NCI-H226 (cell line): ENCODE data around the gene NUP93.
"Not testable (repeated sequence)": the region's sequence is repeated elsewhere in the genome, so short reads cannot be mapped to it uniquely, and the experiment has no call there.

Source experiments
- DNase-seq: peaks from one replicate; pipeline ENCODE4 v3.0.0-alpha.2; 2015

Gene NUP93

DNA sequence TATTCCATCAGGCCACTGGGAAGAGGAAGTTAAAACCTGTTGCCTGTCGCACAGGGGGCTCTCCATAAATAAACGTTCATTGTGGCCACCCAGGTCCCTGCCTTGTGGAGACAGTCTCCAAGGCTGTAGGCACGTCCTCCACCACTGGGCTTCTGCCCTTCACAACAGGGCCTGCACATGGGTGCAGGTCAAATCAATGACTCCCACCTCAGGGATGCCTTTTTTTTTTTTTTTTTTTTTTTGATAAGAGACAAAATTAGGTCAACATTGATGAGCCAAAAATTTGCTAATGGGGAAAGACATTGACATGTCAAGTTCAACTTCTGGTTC is 122.4 kb downstream of the NUP93 start:
- DNase-seq, result no peak

DNA sequence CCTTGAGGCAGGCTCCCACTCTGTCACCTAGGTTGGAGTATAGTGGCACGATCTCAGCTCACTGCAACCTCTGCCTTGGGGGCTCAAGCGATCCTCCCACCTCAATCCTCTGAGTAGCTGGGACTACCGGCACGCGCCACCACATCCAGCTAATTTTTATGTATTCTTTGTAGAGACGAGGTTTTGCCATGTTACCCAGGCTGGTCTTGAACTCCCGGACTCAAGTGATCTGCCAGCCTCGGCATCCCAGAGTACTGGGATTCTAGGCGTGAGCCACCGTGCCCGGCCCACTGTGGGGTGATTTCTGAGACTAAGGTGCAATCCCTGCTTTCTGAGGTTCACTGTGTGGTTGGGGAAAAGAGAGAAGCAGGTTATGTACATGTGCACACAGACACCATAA is 123.0 kb downstream of the NUP93 start:
- no peak for DNase-seq

DNA sequence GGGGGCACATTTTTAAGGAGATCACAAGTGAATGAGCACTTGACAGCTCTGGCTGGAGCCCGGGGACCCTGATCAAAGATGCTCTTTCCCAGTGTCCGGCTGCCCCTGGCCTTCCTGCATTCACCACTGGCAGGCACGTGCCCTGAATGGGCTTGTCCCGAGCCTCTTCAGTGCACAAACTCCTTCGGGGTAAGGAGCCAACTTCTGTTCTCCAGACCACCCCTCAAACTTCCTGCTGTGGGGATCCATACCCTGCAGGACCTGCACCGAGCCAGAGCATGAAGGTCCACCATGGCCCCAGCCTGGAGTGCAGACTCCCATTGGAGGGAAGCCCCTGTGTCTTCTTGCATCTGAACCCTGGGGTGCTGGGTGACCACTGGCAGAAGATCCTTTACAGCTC is 125.3 kb downstream of the NUP93 start:
- no peak for DNase-seq

DNA sequence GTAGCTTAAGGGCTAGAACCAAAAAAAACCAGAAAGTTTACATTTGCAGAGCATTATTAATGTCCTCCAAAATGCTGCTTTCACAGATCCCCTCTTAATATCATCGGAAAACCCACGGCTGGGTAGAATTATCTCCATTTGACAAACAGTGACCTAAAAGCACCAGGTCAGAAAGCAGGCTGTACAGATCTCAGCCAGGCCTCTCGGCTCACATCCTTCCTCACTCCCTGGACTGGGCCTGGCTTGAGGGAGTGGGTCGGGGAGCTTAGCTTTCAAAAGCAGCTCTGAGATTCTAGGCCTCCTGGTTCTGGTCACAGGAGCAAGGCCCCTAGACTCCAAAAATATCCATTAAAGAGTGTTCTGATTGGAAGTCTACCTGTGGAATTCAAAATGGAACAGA is 126.0 kb downstream of the NUP93 start:
- no peak for DNase-seq

DNA sequence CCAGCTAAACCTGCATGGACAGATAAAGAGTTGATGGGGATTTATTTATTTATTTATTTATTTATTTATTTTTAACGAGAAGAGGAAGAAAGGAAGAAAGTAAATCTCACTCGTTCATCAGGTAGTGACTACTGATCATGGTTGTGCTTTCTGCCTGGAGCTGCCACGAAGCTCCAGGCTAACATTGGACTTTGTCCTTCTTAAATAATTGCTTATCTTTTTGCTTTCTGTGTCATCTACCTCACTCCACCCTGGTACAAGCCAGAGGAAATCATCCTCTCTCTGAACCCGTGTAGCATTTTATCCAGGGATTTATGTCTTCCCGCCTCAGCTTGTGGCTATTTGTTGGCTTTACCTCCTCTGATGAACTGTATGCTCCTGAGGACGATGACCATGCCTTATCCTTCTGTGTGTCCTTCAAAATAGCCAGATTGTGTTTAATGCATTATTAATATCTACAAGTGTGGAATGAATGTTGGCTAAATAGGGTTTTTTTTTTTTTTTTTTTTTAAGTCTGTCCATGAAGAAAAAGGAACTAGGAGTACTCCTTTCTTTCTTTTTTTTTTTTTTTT is 127.0 kb downstream of the NUP93 start:
- DNase-seq, result no peak

DNA sequence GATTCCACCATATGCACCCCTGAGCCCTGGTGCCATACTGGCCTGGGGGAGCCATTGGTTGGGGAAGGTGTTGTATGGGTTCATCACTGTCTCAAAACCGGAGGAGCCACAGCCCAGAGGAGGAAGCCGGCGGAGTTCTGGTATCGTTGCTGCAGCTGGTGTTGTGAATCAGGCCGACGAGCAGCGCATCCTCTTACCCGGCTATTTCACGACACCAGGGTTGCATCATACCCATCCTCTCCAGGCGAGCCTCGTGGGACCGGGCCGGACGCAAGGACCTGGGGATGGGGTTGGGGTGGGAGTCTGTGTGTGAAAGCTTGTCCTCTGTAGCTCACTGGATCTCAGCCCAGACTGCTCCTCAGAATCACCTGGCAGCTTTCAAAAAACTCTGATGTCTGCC is 128.4 kb downstream of the NUP93 start:
- DNase-seq, result no peak

DNA sequence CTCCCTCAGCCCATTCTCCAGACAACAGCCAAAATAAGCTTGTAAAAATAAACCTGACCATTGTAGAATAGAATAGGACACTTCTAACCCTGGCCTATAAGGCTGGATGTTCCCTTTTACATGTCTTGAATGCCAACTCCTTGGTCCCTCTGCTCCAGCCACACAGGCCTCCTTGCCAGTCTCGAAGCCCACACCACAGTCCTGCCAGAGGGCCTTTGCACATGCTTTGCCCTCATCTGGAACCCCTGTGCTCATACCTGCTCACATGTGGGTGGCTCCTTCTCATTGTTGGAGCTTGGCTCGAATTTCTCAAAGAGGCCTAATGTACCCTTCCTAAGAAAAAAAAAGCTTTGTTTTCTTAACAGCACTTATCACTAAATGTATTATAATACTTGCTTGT is 129.7 kb downstream of the NUP93 start:
- no peak for DNase-seq

DNA sequence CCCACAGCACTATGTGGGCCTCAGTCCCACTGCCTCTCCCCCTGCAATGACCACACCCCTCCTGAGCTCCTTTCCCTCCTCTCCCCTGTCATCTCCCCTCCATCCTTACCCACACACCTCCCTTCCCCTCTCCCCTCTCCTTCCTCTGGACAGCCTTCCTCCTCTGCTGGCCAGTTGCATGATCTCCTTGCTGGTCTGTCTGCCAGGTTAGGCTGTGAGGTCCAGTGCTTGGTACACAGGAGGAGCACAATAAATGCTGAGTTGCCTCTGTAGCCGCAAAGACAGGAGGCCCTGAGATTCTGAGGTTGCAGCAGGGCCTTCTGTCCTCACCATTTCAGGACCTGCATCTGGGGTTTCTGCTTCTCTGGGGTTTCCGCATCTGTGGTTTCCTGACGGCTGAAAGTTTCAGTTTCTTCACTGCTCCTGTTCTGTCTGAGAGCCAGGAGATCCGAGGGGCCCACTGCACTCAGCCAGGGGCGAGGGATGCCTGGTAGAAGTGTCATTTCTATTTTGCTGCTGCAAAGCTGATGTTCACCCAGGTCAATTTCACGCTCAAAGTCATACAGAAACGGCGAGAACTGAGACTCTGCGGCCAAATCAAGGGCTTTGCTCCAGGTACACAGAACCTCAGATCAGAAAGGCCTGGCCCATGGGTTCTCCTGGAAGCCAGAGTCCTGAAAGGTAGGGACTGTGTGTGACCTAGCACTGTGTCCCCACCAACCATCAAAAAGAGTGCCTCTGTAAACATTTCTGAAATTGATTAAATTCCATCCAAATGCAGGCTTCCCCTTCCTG is 130.5 kb downstream of the NUP93 start:
- no peak for DNase-seq

DNA sequence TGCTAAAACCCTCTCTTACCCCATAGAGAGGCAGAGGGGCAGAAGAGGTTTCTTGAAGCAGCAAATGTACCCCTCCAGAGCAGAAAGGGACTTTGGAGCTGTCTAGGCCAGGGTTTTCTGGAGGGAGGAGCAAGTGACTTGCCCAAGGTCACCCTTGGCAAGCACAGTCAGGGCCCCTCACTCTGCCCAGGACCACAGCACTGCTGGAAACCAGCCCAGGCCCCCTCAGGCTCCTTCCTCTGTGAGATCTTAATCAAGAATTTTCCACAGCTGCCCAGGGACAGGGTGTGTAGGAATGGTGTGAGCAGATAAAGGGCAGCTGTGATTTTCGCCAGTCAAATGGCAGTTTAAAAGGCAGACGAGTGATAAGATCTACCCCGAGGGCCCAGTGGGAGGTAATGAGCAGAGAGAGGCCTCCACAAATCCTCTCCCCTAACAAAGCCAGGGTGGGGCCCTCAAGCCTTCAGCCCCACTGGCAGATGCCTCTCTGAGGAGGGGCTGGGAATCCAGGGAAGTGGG is 131.2 kb downstream of the NUP93 start:
- no peak for DNase-seq

DNA sequence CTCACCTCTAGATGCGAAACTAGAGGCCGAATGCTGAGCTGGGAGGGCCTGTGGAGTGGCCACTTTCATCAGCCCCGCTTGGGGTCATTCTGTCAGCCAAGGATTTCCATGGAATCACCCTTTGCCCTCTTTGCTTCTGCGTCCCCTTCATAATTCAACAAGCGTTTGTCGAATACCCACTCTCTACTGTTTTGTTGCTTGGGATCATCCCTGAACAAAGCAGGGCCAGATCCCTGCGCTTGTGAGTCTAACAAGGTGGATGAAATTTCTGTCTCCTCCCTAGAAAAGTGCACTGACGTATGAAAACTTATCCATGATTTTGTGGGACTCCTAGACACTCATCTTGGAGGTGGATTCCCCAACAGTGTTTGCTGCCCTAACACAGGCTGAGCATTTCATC is 131.8 kb downstream of the NUP93 start:
- no peak for DNase-seq

DNA sequence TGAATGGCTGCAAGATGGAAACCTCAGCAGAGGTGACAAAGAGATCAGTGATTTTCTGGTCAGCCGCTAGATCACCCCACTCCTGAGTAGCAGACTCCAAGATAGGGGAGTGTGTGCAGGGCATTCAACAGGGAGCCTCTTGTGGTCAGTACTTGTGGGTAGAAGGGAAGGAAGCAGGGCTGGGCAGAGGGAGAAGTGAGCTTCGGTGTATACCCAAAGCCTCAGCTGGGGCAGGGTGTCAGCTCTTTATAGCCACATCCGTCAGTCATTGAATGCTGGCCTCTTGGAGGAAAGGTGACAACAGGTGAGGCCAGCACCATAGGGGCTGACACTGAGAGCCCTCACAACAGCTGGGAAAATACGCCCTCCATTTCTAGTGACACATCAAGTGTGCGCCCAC is 132.8 kb downstream of the NUP93 start:
- DNase-seq, result no peak

DNA sequence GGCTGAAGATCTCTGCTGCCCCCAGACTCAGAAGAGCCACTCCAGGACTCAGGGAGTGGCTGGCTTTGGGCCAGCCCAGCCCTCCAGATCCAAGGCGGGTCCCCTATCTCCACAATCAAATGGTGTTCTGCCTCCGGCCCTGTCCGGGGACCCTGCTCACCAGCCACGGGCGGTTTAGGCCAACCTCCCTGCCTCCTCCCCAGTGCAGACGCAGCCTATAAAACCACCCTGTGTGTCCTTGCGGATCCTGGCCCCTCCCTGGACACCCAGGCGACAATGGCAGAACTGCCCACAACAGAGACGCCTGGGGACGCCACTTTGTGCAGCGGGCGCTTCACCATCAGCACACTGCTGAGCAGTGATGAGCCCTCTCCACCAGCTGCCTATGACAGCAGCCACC is 135.0 kb downstream of the NUP93 start, which contains the start of gene SLC12A3:
SLC12A3 (plus strand) TSS at position 248 of the 400 bp plus-strand sequence; CDS start at position 277, 29 bp downstream.
- no peak for DNase-seq

DNA sequence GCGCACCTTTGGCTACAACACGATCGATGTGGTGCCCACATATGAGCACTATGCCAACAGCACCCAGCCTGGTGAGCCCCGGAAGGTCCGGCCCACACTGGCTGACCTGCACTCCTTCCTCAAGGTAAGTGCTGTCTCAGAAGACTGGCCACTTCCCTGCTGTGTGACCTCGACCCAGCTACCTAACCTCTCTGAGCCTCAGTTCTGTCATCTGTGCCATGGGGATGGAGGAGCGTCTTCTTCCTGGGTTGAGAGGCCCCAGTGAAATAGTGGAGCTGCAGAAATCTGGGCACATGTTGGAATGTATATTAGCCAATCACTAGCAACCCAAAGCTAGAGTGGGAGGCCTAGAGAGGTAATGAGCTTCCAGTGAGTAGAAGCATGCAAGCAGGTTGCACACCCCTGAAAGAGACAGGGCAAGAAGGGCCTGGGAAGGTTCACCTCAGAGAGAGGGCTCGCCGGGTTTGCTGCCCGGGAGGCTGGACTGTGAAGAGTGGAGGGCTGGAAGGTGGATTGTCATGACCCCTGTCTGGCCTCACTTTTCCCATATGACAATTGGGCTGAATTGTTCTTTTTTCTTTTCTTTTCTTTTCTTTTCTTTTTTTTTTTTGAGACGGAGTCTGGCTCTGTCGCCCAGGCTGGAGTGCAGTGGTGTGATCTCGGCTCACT is 135.6 kb downstream of the NUP93 start:
- DNase-seq, result no peak

DNA sequence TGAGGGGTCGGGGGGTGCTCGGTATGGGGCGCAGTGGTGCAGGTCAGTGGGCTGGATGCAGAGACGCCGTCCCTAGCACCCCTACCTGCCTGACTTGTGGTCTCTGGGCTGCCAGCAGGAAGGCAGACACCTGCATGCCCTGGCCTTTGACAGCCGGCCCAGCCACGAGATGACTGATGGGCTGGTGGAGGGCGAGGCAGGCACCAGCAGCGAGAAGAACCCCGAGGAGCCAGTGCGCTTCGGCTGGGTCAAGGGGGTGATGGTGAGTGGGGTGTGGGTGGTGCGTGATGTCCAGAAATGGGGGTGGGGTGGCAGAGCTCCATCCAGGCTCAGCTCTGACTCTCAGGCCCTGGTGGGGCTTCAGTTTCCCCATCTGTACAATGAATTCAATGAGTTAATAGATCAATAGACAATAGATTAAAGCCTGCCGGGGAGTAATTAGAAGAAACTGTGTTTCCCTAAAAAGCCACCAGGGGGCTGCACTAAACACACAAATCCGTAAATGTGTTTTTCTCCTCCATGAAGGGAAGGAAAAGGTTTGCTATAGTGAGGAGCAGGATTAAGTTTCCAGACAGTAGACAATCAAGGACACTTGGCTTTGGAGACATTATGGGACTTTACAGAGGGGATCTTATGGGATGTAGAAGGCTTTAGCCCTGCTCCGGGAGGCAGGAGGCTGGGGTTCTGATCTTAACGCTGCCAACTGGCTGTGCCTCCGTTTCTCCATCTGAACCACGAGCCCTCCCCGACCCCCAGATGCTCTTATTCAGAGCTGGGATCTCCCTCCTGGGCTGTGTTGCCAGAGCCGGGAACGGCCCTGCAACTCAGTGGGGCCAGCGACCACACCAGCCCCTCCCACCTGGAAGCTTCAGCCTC is 137.3 kb downstream of the NUP93 start:
- no peak for DNase-seq

DNA sequence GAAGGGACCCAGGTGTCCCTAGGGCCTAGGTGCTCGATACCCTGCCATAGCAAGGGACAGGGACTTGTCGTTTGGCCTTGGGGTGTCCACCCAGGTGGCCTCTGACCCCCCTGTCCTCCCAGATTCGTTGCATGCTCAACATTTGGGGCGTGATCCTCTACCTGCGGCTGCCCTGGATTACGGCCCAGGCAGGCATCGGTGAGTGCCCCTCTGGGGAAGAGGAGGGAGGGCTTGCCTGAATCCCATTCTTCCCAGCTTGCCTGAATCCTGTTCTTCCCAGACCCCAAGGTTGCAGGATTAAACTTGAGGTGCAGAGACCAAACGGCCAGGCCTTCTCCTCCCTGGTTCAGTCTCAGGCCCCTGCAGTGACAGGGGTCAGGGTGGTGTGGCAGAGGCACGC is 138.2 kb downstream of the NUP93 start:
- DNase-seq, result no peak

DNA sequence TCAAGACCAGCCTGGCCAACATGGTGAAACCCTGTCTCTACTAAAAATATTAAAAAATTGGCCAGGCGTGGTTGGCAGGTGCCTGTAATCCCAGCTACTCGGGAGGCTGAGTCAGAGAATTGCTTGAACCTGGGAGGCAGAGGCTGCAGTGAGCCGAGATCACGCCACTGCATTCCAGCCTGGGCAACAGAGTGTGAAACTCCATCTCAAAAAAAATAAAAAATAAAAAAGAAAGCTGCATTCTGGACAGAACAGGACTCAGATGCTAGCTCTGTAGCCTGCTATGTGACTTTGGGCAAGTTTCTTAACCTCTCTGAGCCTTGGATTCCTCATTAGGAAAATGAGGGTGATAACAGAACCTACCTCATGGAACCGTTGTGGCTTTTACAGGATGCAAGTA is 138.8 kb downstream of the NUP93 start:
- not testable (repeated sequence) for DNase-seq

DNA sequence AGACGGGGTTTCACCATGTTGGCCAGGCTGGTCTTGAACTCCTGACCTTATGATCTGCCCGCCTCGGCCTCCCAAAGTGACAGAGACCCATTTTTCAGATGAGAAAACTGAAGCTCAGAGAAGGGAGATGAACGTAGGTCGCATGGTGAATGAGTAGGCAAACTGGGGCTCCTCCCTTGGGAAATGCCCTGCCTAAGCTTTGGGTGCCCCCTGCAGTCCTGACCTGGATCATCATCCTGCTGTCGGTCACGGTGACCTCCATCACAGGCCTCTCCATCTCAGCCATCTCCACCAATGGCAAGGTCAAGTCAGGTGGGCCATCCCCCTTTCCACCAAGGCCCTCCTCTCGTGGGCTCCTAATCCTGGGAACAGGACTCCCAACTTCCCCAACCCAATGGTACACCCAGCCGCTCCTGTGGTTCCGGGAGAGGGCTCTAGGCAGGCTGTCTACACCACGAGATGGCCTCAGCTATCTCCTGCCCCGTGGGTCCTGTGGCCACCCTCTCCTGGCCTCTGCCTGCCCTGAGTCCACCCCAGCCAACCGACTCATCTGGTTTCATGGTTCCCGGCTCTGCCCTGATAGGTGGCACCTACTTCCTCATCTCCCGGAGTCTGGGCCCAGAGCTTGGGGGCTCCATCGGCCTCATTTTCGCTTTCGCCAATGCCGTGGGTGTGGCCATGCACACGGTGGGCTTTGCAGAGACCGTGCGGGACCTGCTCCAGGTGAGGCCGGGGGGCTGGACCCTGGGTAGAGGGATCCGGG is 139.8 kb downstream of the NUP93 start:
- DNase-seq, result peak; percentile 24

DNA sequence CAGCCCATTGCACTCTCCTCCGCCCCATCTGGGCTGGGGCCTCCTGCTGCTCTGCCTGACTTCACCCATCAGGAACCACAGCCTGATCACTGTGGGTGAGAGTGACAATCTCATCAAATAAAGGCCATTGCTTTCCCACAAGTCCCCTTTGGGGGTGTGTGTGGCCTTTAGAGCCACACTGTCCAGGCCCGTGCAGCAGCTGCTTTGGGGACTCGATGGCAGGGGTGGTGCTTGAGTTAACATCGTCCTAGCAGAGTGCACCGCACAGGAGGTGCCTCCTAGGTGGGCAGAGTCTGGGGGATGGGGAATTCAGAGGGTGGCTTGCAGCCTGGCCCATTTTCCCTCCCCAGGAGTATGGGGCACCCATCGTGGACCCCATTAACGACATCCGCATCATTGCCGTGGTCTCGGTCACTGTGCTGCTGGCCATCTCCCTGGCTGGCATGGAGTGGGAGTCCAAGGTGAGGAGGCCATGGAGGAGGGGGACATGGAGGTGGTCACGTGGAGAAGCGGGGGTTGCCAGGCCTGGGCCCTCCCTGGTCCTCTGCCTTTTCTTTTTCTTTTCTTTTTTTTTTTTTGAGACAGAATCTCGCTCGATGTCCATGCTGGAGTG is 140.5 kb downstream of the NUP93 start:
- no peak for DNase-seq

DNA sequence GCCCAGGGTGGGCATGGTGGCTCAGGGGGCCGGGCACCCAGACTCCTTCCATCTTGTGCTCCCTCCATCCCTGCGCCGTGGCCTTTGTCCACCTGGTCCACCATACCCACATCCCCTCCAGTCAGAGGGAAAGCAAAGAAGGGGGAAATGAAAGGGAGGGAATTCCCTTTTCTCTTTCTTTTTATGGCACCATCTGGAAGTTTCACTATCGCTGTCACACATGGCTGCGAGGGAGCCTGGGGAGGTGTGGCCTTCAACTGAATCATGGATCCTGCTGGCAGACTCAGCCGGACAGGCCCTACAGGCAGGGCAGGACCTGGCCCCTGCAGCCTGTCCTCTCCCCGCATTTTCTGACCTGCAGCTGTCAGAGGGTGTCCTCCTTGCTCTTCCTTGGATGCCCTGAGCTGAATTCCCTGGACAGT is 141.3 kb downstream of the NUP93 start:
- DNase-seq, result peak; percentile 52

DNA sequence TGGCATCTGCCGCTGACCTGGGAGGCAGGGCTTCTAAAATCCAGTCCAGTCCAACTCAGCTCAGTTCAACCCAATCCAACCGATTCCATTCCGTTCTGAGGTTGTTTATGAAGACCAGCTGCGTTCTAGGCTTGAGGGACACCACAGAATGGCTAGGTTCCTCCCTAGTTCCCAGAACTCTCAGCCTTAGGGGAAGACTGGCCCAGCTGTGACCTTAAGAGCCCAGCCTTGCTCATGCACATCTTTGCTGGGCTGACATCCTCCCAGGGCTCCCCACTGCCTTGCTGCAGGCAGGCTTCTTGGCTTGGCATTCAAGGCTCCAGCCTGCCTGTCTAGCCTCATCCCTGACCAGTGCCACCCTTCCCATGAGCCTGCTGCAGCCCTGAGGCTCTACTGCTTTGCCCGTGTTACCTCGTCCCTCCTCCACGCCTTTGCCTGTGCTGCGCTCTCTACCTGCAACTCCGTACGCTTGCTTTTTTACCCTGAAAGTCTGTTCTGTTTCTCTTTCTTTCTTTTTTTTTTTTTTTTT is 143.0 kb downstream of the NUP93 start:
- DNase-seq, result no peak

DNA sequence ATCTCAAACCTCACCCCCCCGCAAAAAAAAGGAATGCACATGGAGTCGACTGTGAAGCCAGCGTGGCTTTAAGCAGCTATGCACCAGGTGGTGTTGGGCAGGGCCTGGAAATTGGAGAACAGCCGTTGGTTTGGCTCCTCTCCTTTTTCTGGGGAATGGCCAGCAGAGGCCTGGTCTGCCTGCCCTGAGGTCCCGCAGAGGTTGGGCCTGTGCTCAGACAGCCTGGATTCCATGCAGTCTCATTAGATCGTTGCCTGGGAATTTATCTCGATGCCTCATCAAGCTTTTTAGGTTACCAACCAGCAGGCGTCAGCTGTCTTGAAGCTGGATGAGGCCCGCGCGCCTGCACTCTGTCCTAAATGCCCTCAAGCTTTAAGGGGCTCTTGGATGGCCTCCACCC is 144.9 kb downstream of the NUP93 start:
- DNase-seq, result no peak

DNA sequence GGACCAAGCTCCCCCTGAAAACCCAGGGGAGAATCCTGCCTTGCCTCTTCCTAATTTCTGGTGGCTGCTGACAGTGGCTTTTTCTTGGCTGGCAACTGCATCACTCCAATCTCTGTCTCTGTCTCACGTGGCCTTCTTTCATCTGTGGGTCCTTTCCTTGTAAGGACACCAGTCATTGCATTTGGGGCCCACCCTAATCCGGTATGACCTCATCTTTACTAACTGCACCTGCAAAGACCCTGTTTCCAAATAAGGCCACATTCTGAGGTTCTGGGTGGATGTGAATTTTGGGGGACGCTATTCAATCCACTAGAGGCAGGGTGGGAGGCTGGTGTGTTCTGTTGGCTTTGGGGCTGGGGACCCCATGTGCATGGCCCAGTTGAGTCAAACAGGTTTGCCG is 146.1 kb downstream of the NUP93 start:
- DNase-seq, result no peak
